Uterus (tissue), 4 donors: ENCODE data around the gene BCAP29. TPM values are rescaled to one million over a fixed set of nuclear protein-coding genes. Genes with fewer than 3 reads are reported as not detected.
A peak's percentile ranks its signal among the peaks of the same experiment; 100 is the strongest.

ENCODE experiments used
- DNase-seq, 2 donors: peaks; one replicate each; pipeline ENCODE4 v3.0.0-alpha.2; 2019 to 2020
- H3K27ac ChIP-seq, 2 donors: fragments of 200-600 bp; sonication (generic); 1 replicate in 1 of 2; 2 replicates in 1 of 2; pipeline ENCODE4 v1.5.1; 2016 to 2018
- H3K27me3 ChIP-seq, 2 donors: fragments of 200-600 bp; sonication (generic); one replicate each; pipeline ENCODE4 v1.5.1; 2018 to 2019; ENCODE audit warnings: control low read depth in 1 of 2
- H3K36me3 ChIP-seq, 2 donors: fragments of 200-600 bp; sonication (generic); one replicate each; pipeline ENCODE4 v1.5.1; 2019; ENCODE audit warnings: control low read depth in 1 of 2
- H3K4me1 ChIP-seq, 2 donors: fragments of 200-600 bp; sonication (generic); one replicate each; pipeline ENCODE4 v1.5.1; 2018 to 2019; ENCODE audit warnings: control low read depth in 1 of 2
- H3K4me3 ChIP-seq, 2 donors: fragments of 200-600 bp; sonication (generic); 1 replicate in 1 of 2; 2 replicates in 1 of 2; pipeline ENCODE4 v1.5.1; 2018 to 2019; ENCODE audit warnings: mild to moderate bottlenecking in 1 of 2
- H3K9me3 ChIP-seq, 2 donors: fragments of 200-600 bp; sonication (generic); one replicate each; pipeline ENCODE4 v1.5.1; 2019; ENCODE audit warnings: control low read depth in 1 of 2
- CTCF ChIP-seq, 4 experiments: fragments of 200-600 bp in 2 of 4; fragments of 450-650 bp in 2 of 4; sonication (generic) in 2 of 4; IDR thresholded peaks; one replicate each; pipeline ENCODE4 v1.5.1; 2016 to 2019; ENCODE audit warnings: antibody characterized with exemption in 4 of 4, mild to moderate bottlenecking in 2 of 4, moderate library complexity in 1 of 4
- POLR2A ChIP-seq, 2 donors: fragments of 450-650 bp; IDR thresholded peaks; one replicate each; pipeline ENCODE4 v1.6.1; 2016; ENCODE audit warnings: antibody characterized with exemption in 2 of 2, mild to moderate bottlenecking in 1 of 2, moderate library complexity in 1 of 2
- intact Hi-C: fragments of 100-400 bp; cut with DNase I; formaldehyde crosslinking; loops from one replicate; pipeline ENCODE4 v1.15.1; 2023; ENCODE audit warnings: low total_unique reads
- total RNA-seq, 4 donors: library from RNA; depleted of rRNA in 3 of 4; stranded (reverse); fragments of >200 nt in 3 of 4; gene quantifications; one replicate each; pipeline versions ENCODE4 v1.1.0 to v1.2.4, GENCODE V29; 2014 to 2023
- donor health status: DM: yes; HTN: yes; CAD: no.

BCAP29 gene
- total RNA-seq, 4 donors from 2014 or later, result 13.6 to 287 (median 110) TPM

GRCh38 chr7:107599262-107599661 is 19.2 kb downstream of the BCAP29 start:
- TF ChIP-seq POLR2A (IDR thresholded peaks at IDR 0.05) (no peak), CTCF (IDR thresholded peaks at IDR 0.05) (no peak)
- intact Hi-C loops, result no loop called here
- H3K4me3 ChIP-seq, result no peak overlapping the region
- no peaks in the 10 kb centered on the region for H3K27me3 ChIP-seq
- no peak overlapping the region for H3K27ac ChIP-seq
- no peak for DNase-seq
- H3K9me3 ChIP-seq, result no peaks in the 10 kb centered on the region
- peaks cover 0 to 9% of the 10 kb centered on the region in 2 donors for H3K4me1 ChIP-seq
- H3K36me3 ChIP-seq, result no peaks in the 10 kb centered on the region

GRCh38 chr7:107600816-107601215 is 20.8 kb downstream of the BCAP29 start:
- no peak overlapping the region for H3K27ac ChIP-seq
- H3K4me3 ChIP-seq, result no peak overlapping the region
- DNase-seq, result no peak
- H3K9me3 ChIP-seq, result no peaks in the 10 kb centered on the region
- H3K27me3 ChIP-seq, result no peaks in the 10 kb centered on the region
- peaks cover 0 to 5% of the 10 kb centered on the region in 2 donors for H3K4me1 ChIP-seq
- intact Hi-C loops, result no loop called here
- no peaks in the 10 kb centered on the region for H3K36me3 ChIP-seq
- TF ChIP-seq POLR2A (IDR thresholded peaks at IDR 0.05) (no peak), CTCF (IDR thresholded peaks at IDR 0.05) (no peak)

- no peak for DNase-seq
- no peaks in the 10 kb centered on the region for H3K9me3 ChIP-seq
- no peak overlapping the region for H3K27ac ChIP-seq
- H3K36me3 ChIP-seq, result no peaks in the 10 kb centered on the region
- no peaks in the 10 kb centered on the region for H3K4me1 ChIP-seq
- no peak overlapping the region for H3K4me3 ChIP-seq
- H3K27me3 ChIP-seq, result no peaks in the 10 kb centered on the region
- TF ChIP-seq CTCF (IDR thresholded peaks at IDR 0.05), result no peak
- TF ChIP-seq POLR2A (IDR thresholded peaks at IDR 0.05), result no peak
- intact Hi-C loops, result no loop called here
Observed at GRCh38 chr7:107605218-107605815, 25.3 kb downstream of the BCAP29 start.

- H3K4me3 ChIP-seq, result no peak overlapping the region
- intact Hi-C loops, result no loop called here
- no peak for TF ChIP-seq CTCF (IDR thresholded peaks at IDR 0.05)
- no peak for TF ChIP-seq POLR2A (IDR thresholded peaks at IDR 0.05)
- H3K36me3 ChIP-seq, result no peaks in the 10 kb centered on the region
- H3K27ac ChIP-seq, result no peak overlapping the region
- no peaks in the 10 kb centered on the region for H3K27me3 ChIP-seq
- H3K4me1 ChIP-seq, result no peaks in the 10 kb centered on the region
- H3K9me3 ChIP-seq, result no peaks in the 10 kb centered on the region
- DNase-seq, result no peak
Observed at GRCh38 chr7:107606303-107606702, 26.3 kb downstream of the BCAP29 start.

GRCh38 chr7:107609811-107610261 is 29.8 kb downstream of the BCAP29 start:
- no peaks in the 10 kb centered on the region for H3K9me3 ChIP-seq
- H3K27me3 ChIP-seq, result no peaks in the 10 kb centered on the region
- H3K27ac ChIP-seq, result peak overlapping the region; percentile 44 to 50
- no peak for DNase-seq
- intact Hi-C loops, result no loop called here
- no peak for TF ChIP-seq POLR2A (IDR thresholded peaks at IDR 0.05)
- no peak for TF ChIP-seq CTCF (IDR thresholded peaks at IDR 0.05)
- H3K36me3 ChIP-seq, result no peaks in the 10 kb centered on the region
- no peaks in the 10 kb centered on the region for H3K4me1 ChIP-seq
- no peak overlapping the region for H3K4me3 ChIP-seq
